HG02981 (cell line): Measurements from ENCODE around the gene VAMP2.

ENCODE experiments used
- ATAC-seq: cut with Tn5 transposase; IDR thresholded peaks from one replicate; pipeline ENCODE4 v1.9.1; 2021; ENCODE audit warnings: mild to moderate bottlenecking, moderate library complexity; ENCODE audit not compliant: unreplicated experiment

VAMP2 gene

DNA sequence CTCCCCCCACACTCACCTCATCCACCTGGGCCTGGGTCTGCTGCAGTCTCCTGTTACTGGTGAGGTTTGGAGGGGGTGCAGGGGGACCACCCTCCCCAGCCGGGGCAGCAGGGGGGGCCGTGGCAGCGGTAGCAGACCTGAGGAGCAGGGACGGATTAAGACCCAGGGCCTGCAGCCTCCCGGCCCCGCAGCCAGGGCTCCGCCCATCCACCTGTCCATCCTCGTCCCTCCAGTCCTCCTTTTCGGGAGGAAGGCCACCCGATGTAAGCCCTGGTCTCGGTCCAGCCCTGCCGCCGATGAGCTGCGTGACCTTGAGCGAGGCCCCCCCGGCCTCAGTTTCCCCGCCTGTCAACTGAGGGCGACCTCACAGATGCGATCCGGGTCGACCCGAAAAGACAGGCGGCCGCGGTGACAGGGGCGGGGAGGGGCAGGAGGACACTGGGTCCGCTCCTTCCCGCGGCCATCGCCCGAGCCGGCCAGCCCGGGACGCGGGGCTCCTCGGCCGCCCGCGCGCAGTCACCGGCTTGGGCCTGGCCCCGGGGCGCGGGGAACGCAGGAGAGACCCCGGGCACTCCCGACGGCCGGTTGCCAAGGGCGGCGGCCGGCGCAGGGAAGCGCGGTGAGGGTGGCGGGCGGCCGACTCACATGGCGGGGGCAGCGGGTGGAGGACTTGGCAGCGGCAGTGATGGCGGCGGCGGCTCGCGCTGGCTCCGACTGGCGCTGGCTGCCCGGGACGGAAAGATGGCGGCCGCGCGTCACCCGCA lies at the start of gene VAMP2:
VAMP2 (minus strand) TSS at position 716 of the 764 bp plus-strand sequence; CDS start at position 647, 69 bp downstream.
- ATAC-seq = no peak

DNA sequence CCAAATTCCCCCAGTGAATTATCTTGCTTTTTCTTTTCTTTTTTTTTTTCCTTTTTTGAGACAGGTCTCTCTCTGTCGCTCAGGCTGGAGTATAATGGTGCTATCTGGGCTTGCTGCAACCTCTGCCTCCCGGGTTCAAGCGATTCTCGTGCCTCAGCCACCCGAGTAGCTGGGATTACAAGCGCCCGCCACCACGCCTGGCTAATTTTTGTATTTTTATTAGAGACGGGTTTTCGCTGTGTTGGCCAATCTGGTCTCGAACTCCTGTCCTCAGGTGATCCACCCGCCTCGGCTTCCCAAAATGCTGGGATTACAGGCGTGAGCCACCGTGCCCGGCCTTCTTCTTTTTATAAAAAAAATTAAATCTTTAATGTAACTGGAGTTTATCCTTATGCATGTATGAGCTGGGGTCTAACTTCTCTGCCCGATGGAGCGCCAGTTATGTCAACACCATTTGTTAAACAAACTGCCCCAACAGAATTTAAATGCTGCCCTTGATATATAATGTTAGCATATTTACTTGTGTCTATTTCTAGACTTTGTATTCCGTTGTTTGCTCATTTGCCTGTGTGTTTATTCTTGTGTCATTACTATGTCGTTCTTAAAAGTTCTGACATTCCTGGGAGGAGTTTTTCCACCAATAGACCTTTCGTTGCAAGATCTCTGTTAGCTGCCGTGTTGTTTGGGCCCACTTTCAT lies 48.2 kb upstream of the VAMP2 start:
- no peak for ATAC-seq

DNA sequence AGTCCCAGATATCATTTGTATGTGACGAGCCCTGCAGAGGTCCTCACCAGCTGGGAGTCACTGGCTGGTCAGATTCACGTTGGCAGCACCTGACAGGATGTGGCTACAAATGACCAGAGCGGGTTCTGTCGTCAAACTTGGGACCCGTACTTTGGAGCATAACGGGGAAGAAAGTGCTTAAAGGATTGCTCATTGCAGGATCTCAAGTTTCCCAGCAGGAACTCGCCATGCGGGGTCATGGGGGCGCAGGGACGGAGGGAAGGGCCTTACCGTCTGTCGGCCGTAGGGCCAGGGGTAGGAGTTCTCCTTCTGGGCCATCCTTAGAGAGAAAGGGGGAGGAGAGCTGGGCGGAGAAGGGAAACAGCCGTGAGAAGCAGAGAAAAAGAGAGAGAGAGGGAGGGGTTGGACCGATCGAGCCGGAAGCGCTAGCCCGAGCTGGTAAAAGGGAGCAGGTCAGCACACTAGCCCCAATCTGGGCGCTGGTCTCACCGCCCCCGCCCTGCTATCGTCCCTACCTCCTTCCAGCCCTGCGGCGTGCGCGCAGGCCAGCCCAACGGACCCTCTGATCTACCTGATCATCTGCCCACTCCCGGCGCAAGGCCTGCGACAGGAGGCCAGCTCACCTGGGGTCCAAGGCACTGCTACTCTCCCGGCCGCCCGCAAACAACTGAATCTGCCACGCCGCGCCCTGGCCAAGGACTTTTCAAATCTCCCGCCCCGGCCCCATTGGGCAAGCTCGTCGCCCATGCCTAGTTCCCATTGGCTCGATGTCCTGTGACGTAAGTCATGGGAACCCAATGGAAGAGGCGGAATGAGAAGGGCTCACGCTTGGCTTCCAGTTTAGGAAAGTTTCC lies 47.4 kb upstream of the VAMP2 start, which contains the start of gene AURKB:
AURKB (minus strand) TSS at position 669 of the 854 bp plus-strand sequence; CDS start at position 318, 351 bp downstream.
- ATAC-seq = peak; percentile 71

- ATAC-seq = no peak
These were observed 43.8 kb upstream of the VAMP2 start for GRCh38 chr17:8206536-8206935.

DNA sequence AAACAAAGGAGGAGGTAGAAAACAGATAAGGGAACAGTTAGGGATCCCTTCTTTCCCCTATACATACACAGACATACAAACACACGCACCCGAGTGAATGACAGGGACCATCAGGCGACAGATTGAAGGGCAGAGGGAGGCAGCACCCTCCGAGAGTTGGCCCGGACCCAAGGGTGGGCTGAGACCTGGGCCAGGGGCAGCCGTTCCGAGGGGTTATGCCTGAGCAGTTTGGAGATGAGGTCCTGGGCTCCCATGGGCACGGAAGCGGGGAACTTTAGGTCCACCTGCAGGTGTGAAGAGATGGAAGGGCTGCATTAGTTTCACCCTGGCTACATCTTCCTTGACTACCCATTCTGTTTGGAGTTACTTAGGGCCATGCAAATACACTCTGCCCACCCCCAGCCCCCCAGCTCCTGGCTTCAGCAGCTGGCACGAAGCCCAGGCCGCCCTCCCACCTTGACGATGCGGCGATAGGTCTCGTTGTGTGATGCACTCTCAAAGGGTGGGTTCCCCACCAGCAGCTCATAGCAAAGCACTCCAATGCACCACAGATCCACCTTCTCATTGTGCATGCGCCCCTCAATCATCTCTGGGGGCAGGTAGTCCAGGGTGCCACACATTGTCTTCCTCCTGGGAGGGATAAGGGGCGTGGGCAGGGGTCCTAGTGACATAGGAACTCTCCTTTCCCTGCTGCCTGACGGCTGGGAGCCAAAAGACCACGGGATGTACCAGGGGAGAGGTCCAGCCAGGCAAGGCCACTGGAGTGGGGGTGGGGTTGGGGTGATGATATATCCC lies 42.2 kb upstream of the VAMP2 start:
- no peak for ATAC-seq

GRCh38 chr17:8192070-8192815 lies 29.5 kb upstream of the VAMP2 start:
- peak; percentile 31 for ATAC-seq

GRCh38 chr17:8190506-8190905 lies 27.8 kb upstream of the VAMP2 start:
- no peak for ATAC-seq

DNA sequence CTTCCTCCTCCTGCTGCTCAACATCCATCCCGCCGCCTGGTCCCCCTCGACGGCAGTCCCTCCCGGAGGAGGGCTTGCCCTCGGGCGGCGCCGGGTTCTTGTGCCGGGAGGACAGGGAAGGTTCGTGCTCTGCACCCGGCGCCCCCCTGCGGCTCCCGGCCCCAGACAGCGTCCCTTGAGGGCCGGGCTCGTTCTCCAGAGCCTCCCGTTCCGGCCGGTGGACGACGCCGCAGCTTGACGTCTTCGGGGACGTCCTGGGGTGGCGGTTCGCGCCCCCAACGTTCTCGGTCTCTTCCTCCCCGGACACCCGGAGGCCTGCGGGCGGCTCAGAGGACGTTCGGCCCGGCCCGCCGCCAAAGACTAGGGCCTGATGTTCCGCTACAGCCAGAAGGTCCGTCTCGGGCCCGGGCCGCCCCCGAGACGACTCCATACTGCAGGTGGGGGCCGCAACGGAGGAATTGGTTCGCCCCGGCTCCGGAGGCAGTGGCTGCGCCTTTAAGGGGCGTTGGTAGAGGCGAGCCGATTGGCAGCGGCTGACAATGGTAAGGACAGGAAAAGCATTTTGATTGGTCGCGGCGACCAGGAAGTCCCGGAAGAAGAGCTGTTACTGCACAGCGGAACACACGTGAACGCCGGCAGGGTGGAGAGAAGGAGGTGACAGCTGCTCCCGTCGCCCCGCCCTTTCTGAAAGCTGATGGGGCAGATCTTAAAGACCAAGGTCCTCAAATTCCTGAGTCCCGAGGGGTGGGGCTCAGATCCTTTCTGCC lies 27.1 kb upstream of the VAMP2 start, which contains the start of gene BORCS6:
BORCS6 (minus strand) TSS at position 470 of the 767 bp plus-strand sequence; CDS start at position 430, 40 bp downstream.
- peak; percentile 46 for ATAC-seq

DNA sequence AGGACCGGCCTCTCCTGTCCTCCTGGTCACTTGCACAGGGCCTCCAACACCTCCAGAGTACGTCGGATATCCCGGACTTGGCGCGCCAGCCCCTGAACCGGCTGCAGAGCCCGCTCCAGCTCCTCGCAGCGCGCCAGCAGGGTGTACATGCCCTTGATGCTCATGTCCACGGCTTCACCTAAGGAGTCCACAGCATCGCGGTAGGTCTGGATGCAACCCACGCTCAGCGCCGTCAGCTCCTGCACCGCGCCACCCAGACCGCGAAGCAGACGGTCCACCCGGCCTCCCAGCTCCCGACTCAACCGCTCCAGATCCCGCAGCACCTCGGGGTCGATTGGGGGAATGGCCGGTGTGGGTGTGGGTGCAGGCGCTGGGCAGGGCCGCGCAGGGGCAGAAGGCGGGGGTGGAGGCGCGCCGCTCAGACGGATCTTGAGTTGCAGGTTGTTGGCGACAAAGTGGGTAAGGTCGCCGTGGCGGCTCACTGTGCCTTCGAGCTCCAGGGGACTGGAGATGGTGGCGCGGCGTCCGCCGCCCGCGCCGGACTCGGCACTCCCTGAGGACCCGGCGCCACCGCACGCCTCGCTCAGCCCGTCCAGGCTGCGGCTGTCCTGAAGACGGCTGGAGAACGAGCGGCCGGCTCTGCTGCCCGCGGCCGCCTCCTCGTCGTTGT lies 26.4 kb upstream of the VAMP2 start:
- ATAC-seq = no peak

- ATAC-seq = no peak
These were observed 25.6 kb upstream of the VAMP2 start for GRCh38 chr17:8188263-8188839.

DNA sequence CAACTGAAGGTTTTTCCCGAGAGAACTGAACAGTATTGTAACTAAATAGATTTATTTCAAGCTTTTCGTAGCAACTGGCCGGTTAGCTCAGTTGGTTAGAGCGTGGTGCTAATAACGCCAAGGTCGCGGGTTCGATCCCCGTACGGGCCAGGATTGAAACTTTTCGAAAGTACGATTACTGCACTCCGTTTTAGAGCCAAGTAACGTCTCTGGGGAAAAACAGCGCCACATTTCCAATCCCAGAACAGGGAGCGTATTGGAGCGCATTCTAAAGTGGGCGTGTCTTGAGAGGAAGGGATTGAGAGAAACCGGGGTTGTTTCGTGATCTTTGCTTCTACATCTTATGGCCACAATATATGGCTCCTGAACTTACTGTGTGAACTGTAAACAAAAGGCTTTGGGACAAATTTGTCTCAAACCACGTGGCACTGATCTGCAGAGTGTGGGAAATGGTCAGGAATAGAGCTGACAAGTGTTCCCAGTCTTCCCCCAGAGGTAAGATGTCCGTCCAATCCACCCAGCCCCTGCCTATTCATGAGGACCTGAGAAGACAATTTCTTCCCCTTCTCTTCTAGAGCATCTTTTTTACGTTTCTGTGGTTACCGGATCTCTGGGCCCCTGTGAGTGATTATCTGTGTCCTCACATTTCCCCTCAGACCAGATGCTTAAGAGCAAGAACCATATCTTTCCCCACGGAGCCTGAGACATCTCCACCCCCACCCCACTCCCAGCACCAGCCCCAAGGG lies 24.9 kb upstream of the VAMP2 start:
- ATAC-seq = no peak

DNA sequence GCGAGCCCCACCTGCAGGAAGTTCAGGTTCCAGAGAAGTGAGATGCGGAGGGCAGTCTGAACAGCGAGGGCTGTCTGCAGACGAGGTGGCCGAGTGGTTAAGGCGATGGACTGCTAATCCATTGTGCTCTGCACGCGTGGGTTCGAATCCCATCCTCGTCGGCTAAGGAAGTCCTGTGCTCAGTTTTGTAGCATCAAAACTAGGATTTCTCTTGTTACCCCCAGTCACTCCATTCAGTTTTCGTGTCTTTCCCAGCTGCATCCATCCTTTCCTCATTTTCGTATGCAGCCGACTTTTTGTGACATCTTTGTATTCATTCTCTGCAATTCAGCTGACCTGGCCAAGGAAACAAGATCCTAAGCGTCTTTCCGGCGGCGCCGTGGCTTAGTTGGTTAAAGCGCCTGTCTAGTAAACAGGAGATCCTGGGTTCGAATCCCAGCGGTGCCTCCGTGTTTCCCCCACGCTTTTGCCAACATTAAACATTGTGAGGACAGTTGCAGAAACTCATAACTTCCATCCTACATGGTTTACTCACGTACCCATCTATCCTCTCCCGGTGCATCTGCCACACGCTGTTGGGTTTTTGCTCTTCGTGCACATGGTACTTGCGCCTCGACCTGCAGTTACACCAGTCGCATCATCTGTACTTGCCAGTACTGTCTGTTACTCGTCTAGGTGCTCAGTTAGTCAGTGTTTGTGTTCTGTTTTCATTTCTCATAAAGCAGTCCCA lies 24.2 kb upstream of the VAMP2 start:
- no peak for ATAC-seq

DNA sequence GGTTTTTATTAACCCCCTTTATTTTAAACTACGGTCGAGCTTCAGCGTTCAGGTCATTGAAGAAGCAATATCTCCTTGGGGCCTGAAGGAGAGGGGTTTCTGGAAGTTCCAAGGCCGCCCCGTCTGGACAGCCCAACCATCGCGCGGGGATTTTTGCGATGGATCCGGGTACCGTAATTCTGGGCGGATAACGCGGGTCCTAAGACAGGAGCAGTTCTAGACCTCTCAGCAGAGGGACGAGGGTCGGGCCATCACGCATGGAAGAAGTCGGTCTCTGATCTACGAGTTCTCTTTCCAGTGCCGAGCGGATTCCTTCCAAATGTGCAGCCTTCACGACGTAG lies 23.7 kb upstream of the VAMP2 start:
- ATAC-seq = no peak

GRCh38 chr17:8185582-8186445 lies 23.1 kb upstream of the VAMP2 start:
- no peak for ATAC-seq

DNA sequence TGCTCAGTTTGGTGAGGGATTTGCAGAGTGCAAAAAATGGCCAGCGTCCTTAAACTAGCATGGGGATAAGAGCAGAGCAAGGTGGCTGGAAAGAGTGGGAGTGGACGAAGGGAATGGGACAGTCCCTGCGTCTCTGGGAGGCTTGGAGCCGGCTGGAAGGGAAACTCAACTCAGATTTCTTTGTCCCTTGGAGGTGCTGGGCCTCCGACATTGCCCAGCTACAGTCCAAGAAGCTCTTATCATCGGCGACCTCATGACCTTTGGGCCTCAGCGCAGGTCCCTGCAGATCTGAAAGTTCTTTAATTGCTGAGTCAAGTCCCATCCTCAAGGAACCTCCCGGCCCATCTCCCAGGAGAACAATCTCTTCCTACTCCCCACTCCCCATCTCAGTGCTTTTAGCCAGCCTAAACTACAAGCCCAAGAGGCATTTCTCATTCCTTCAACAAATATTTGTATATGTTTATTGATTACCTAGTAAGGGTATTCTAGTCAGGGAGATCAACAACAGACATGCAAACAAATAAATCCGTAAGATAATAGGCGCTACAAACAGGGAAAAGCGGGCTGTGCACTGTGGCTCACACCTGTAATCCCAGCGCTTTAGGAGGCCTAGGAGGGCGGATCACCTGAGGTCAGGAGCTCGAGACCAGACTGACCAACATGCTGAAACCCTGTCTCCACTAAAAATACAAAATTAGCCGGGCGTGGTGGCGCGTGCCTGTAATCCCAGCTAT lies 14.4 kb upstream of the VAMP2 start:
- no peak for ATAC-seq
